ENCODE results near the gene GLB1L. TPM values are rescaled to one million over a fixed set of nuclear protein-coding genes. Genes with fewer than 3 reads are reported as not detected.
"Not testable (repeated sequence)": the region's sequence is repeated elsewhere in the genome, so short reads cannot be mapped to it uniquely, and the experiment has no call there.

Gene GLB1L
- total RNA-seq, 3 donors from 2014 or later = 4.2 to 10.8 (median 5.8) TPM

GRCh38 chr2:219287580-219288265 is 42.5 kb upstream of the GLB1L start:
- Histone ChIP-seq H3K9me3 (no peaks in the 10 kb centered on the region), H3K36me3 (ENCODE audit: low read depth) (no peaks in the 10 kb centered on the region), H3K4me1 (ENCODE audit: low read depth) (no peaks in the 10 kb centered on the region), H3K4me3 (no peak overlapping the region)
- DNase-seq (no peak), ATAC-seq (no peak)
- intact Hi-C loops (cut with DNase I, micrococcal nuclease) = no loop called here
- no peak for TF ChIP-seq CTCF (IDR thresholded peaks at IDR 0.05)

GRCh38 chr2:219287116-219287440 is 41.8 kb upstream of the GLB1L start:
- ATAC-seq; intact Hi-C loops (cut with DNase I, micrococcal nuclease); H3K36me3 ChIP-seq (ENCODE audit: low read depth); H3K4me3 ChIP-seq; H3K4me1 ChIP-seq (ENCODE audit: low read depth); H3K9me3 ChIP-seq; DNase-seq: not testable (repeated sequence)

GRCh38 chr2:219286436-219287115 is 41.3 kb upstream of the GLB1L start:
- no peaks in the 10 kb centered on the region for H3K36me3 ChIP-seq (ENCODE audit: low read depth)
- H3K4me1 ChIP-seq (ENCODE audit: low read depth) = no peaks in the 10 kb centered on the region
- H3K9me3 ChIP-seq = no peaks in the 10 kb centered on the region
- no peak for TF ChIP-seq CTCF (IDR thresholded peaks at IDR 0.05)
- H3K4me3 ChIP-seq = no peak overlapping the region
- DNase-seq = no peak
- ATAC-seq = no peak
- intact Hi-C loops (cut with DNase I, micrococcal nuclease) = no loop called here

- no peak for DNase-seq
- Histone ChIP-seq H3K9me3 (no peaks in the 10 kb centered on the region), H3K4me3 (no peak overlapping the region), H3K4me1 (ENCODE audit: low read depth) (no peaks in the 10 kb centered on the region), H3K36me3 (ENCODE audit: low read depth) (no peaks in the 10 kb centered on the region)
- intact Hi-C loops (cut with DNase I, micrococcal nuclease) = no loop called here
- no peak for TF ChIP-seq CTCF (IDR thresholded peaks at IDR 0.05)
- no peak for ATAC-seq
Observed at GRCh38 chr2:219285894-219286425, 40.7 kb upstream of the GLB1L start.

GRCh38 chr2:219285373-219285735 is 40.1 kb upstream of the GLB1L start:
- Histone ChIP-seq H3K36me3 (ENCODE audit: low read depth) (no peaks in the 10 kb centered on the region), H3K4me1 (ENCODE audit: low read depth) (no peaks in the 10 kb centered on the region), H3K9me3 (no peaks in the 10 kb centered on the region), H3K4me3 (no peak overlapping the region)
- intact Hi-C loops (cut with DNase I, micrococcal nuclease) = no loop called here
- no peak for TF ChIP-seq CTCF (IDR thresholded peaks at IDR 0.05)
- ATAC-seq (no peak), DNase-seq (no peak)

Measured in mucosa of descending colon (tissue), 3 donors.